ENCODE data around the gene RAMP3.

The RAMP3 gene

GRCh38 chr7:45129906-45130305 lies 27.7 kb upstream of the RAMP3 start:
- in situ Hi-C loops (cut with MboI; ENCODE audit: low pct_unique_long_range_greater_than_20kb, low sequenced_read_pairs), result loop anchor here (25.0 kb wide), 1 partner anchor 543 kb away; the partner anchor contains the start of gene TMED4
- no peak for DNase-seq

- in situ Hi-C loops (cut with MboI; ENCODE audit: low pct_unique_long_range_greater_than_20kb, low sequenced_read_pairs), result loop anchor here (25.0 kb wide), 1 partner anchor 544 kb away; the partner anchor contains the start of gene TMED4
- DNase-seq, result no peak
Observed at GRCh38 chr7:45130910-45131309, 26.7 kb upstream of the RAMP3 start.

- no peak for DNase-seq
- in situ Hi-C loops (cut with MboI; ENCODE audit: low pct_unique_long_range_greater_than_20kb, low sequenced_read_pairs), result loop anchor here (25.0 kb wide), 1 partner anchor 545 kb away; the partner anchor contains the start of gene TMED4
Observed at GRCh38 chr7:45131891-45132290, 25.7 kb upstream of the RAMP3 start.

DNA sequence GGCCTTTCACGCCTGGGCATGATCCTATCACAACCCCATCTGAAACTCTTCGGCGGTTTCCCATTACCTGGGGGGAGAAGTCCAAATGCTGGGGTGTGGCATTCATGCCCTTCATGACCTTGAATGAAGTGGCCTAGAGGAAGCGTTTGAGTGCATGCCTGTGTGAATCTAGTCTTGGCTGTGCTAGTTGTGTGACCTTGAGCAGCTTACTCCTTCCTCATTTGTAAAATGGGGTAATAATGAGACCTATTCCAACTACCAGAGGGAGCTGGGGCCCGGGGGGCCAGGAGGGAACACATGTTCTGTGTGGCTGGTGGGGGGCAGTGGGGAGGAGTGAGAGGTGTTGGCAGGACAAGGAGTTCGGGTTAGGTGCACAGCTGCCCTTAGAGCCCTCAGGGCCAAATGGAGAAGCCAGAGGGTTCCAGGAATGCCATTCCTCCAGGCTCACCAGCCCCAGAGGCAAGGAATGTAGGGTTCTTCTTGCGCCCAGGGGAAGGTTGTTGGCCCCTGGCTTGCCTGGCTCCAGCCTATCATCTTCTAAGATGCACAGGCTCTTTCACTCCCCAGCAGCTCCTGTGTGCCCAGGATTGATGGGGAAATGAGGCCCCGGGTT lies 24.8 kb upstream of the RAMP3 start:
- no peak for DNase-seq
- in situ Hi-C loops (cut with MboI; ENCODE audit: low pct_unique_long_range_greater_than_20kb, low sequenced_read_pairs), result loop anchor here (25.0 kb wide), 1 partner anchor 546 kb away; the partner anchor contains the start of gene TMED4

DNA sequence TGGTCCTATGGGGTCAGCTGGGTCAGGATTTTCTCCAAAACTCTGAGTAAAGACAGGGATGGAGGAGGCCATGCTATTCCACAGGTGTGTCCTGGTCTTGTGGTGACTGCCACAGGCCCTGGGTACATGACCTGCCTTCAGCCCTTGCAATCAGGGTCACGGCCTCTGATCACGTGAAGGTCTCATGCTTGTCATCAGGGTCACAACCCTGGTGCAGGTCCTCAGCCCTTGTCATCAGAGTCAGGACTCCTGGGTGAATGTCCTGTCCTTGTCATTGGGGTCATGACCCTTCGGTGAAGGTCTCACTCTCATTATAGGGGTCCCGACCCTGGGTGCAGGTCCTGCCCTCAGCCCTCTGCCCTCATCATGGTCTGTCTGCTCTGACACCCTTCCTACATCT lies 24.2 kb upstream of the RAMP3 start:
- in situ Hi-C loops (cut with MboI; ENCODE audit: low pct_unique_long_range_greater_than_20kb, low sequenced_read_pairs), result loop anchor here (25.0 kb wide), 1 partner anchor 546 kb away; the partner anchor contains the start of gene TMED4
- DNase-seq, result no peak

DNA sequence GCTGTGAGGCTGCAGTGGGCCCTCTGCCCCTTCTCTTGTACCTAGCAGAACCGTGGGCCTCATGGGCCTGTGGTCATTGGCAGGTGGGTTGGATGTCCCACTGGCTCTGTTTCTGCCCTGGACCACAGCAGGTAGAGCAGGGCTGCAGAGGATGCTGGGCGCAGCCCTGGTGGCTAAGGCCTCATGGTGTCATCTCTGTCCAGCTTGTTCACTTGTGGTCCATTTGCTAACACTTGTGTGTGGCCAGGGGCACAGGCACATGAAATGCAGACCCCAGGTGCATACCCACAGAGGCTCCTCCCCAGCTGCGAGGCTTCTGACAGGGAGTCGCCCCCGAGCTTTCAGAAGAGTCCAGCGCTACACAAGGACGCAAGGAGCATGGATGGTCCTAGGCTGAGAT lies 23.7 kb upstream of the RAMP3 start:
- in situ Hi-C loops (cut with MboI; ENCODE audit: low pct_unique_long_range_greater_than_20kb, low sequenced_read_pairs), result loop anchor here (25.0 kb wide), 1 partner anchor 547 kb away; the partner anchor contains the start of gene TMED4
- no peak for DNase-seq

- peak; percentile 72 for DNase-seq
- in situ Hi-C loops (cut with MboI; ENCODE audit: low pct_unique_long_range_greater_than_20kb, low sequenced_read_pairs), result loop anchor here (25.0 kb wide), 1 partner anchor 549 kb away; the partner anchor contains the start of gene TMED4
Observed at GRCh38 chr7:45136106-45137060, 21.2 kb upstream of the RAMP3 start.

DNA sequence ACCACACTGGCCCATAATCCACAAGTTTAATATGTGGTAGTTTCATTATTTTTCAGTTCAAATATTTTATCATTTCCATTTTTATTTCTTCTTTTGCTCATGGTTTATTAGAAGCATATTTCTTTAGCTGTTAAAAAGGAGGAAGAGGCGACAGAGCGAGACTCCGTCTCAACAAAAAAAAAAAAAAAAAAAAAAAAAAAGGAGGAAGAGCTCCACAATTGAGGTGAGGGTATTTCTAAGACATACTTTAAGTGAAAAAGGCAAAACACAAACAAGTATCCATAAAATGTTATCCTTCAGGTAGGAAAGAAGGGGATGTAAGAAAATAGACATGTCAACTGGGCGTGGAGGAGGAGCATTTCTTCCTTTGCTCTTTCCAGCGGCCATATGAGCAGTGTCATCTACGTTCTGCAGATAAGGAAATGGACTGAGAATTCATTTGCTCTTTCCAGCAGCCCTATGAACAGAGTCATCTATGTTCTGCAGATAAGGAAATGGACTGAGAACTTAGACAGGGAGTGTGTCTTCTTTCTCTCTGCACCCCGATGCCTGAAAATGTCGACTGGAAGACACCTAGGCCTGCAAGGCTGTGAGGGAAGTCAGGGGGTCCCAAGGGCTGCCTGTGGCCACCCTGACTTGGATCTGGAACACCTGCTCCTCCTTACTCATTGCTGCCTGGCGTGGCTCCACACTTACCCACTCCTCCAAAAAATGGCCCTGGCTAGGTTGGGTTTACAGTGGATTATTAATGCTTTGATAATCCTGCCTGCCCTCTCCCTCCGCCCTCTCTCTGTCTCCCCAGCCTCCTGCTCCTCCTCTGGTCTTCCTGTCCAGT lies 18.9 kb upstream of the RAMP3 start:
- in situ Hi-C loops (cut with MboI; ENCODE audit: low pct_unique_long_range_greater_than_20kb, low sequenced_read_pairs), result loop anchor here (25.0 kb wide), 1 partner anchor 551 kb away; the partner anchor contains the start of gene TMED4

GRCh38 chr7:45140827-45141226 lies 16.8 kb upstream of the RAMP3 start:
- in situ Hi-C loops (cut with MboI; ENCODE audit: low pct_unique_long_range_greater_than_20kb, low sequenced_read_pairs), result loop anchor here (25.0 kb wide), 1 partner anchor 554 kb away; the partner anchor contains the start of gene TMED4
- peak; percentile 41 for DNase-seq

More for the DNA sequence above, 18.9 kb upstream of the RAMP3 start:
- DNase-seq, result peak; percentile 43

DNA sequence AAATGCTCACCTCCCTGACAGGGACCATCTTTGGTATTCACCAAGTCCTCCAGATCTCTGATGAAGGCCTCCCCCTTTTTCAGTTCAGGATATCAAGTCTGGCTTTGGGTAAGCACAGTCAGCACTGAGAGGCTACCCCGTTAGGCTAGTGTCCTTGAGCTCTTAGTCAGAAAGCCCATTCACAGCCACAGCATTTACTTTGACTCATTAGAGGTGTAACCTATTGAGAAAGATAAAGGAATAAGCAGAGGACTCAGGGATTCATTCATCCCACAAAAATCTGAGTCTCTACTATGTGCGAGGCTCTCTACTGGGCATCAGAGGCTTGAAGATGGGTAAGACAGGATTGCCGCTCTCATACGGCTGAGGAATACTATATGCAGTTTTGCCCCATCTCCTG lies 14.0 kb upstream of the RAMP3 start:
- no peak for DNase-seq
- in situ Hi-C loops (cut with MboI; ENCODE audit: low pct_unique_long_range_greater_than_20kb, low sequenced_read_pairs), result loop anchor here (25.0 kb wide), 1 partner anchor 556 kb away; the partner anchor contains the start of gene TMED4

GRCh38 chr7:45145881-45146280 lies 11.7 kb upstream of the RAMP3 start:
- DNase-seq, result no peak
- in situ Hi-C loops (cut with MboI; ENCODE audit: low pct_unique_long_range_greater_than_20kb, low sequenced_read_pairs), result loop anchor here (25.0 kb wide), 1 partner anchor 559 kb away; the partner anchor contains the start of gene TMED4

DNA sequence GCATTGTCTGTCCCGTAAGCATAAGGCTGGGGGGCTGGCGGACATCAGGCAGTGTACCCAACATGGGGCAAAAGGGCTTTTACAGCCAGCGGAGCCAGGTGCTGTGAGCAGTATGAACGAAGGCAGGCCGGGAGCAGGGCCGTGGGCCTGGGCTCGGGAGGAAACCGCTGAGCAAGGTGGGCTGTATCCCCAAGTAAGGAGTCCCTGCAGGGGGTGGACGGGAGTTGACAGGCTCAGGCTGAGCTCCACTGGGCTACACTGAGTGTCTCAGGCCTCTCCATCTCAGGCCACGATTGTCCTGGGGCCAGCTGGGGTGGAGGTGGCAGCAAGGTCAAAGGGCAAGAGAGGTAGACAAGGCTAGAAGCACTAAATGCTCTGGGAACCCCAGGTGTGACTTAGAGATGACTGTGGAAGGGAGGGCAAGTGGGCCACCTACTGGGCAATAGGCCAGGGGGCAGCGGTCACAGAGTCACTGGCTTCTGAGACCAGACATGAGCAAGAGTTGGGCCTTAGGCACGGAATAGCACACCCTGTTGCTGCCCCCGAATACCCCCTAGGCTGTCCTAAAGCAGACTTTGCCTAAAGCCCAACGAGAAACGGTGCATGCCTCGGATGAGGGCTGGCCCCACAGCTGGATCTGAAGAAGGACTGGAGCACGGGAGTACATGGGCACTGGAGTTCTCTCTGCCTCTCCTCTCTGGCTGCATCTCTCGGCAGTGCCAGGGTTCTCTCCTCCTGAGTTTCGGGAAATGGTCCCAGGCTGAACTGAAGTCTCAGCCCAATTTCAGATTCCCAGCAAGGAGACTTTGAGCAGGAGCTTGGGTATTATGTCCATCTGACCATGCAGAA lies 10.8 kb upstream of the RAMP3 start:
- DNase-seq, result no peak
- in situ Hi-C loops (cut with MboI; ENCODE audit: low pct_unique_long_range_greater_than_20kb, low sequenced_read_pairs), result loop anchor here (25.0 kb wide), 1 partner anchor 559 kb away; the partner anchor contains the start of gene TMED4

- in situ Hi-C loops (cut with MboI; ENCODE audit: low pct_unique_long_range_greater_than_20kb, low sequenced_read_pairs), result loop anchor here (25.0 kb wide), 1 partner anchor 561 kb away; the partner anchor contains the start of gene TMED4
- no peak for DNase-seq
Observed at GRCh38 chr7:45147858-45148652, 9.5 kb upstream of the RAMP3 start.

GRCh38 chr7:45148653-45148973 lies 9.0 kb upstream of the RAMP3 start:
- in situ Hi-C loops (cut with MboI; ENCODE audit: low pct_unique_long_range_greater_than_20kb, low sequenced_read_pairs), result loop anchor here (25.0 kb wide), 1 partner anchor 561 kb away; the partner anchor contains the start of gene TMED4
- DNase-seq, result no peak

- in situ Hi-C loops (cut with MboI; ENCODE audit: low pct_unique_long_range_greater_than_20kb, low sequenced_read_pairs), result loop anchor here (10.0 to 25.0 kb wide), 2 partner anchors 105 to 562 kb away; partner anchors contain the start of gene TMED4
- DNase-seq, result no peak
Observed at GRCh38 chr7:45149606-45150005, 8.0 kb upstream of the RAMP3 start.

- in situ Hi-C loops (cut with MboI; ENCODE audit: low pct_unique_long_range_greater_than_20kb, low sequenced_read_pairs), result loop anchor here (10.0 kb wide), 1 partner anchor 105 kb away; no protein-coding TSS in a partner anchor
- no peak for DNase-seq
Observed at GRCh38 chr7:45150199-45150598, 7.4 kb upstream of the RAMP3 start.

Measured in KBM-7 (cell line).